Measurements from ENCODE around the gene CNPY2.

DNA sequence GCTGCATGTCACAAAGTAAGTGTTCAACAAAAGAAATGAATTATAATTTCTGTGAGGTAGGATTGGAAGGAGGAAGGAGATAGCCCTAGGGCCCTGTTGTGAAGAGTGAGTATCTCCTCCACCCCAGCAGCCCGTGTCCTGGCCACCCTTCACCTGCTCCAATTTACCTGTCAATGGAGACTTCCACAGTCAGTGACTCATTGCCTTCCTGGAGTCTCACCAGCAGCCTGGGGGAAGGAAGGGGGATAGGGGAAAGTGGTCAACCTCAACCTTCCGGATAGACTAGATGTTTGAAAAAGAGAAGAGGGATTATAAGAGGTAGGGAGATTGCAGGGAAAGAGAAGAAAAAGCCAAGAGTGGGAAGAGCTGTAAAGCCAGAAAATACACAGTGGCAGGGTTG is 34.9 kb upstream of the CNPY2 start:
- TF ChIP-seq, protein P1, sequence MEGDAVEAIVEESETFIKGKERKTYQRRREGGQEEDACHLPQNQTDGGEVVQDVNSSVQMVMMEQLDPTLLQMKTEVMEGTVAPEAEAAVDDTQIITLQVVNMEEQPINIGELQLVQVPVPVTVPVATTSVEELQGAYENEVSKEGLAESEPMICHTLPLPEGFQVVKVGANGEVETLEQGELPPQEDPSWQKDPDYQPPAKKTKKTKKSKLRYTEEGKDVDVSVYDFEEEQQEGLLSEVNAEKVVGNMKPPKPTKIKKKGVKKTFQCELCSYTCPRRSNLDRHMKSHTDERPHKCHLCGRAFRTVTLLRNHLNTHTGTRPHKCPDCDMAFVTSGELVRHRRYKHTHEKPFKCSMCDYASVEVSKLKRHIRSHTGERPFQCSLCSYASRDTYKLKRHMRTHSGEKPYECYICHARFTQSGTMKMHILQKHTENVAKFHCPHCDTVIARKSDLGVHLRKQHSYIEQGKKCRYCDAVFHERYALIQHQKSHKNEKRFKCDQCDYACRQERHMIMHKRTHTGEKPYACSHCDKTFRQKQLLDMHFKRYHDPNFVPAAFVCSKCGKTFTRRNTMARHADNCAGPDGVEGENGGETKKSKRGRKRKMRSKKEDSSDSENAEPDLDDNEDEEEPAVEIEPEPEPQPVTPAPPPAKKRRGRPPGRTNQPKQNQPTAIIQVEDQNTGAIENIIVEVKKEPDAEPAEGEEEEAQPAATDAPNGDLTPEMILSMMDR (IDR thresholded peaks at IDR 0.05): no peak
- no peak for TF ChIP-seq POLR2A (IDR thresholded peaks at IDR 0.05)
